ENCODE results near the gene TRIM46.

GRCh38 chr1:155218854-155219591 lies 45.4 kb downstream of the TRIM46 start:
- TF ChIP-seq CTCF (conservative IDR thresholded peaks at IDR 0.05; ENCODE audit: low read depth, low read length): no peak
- TF ChIP-seq EZH2 (IDR thresholded peaks at IDR 0.05; ENCODE audit: low read length, unreplicated experiment): no peak
- no peak for TF ChIP-seq EZH2phosphoT487 (IDR thresholded peaks at IDR 0.05; ENCODE audit: borderline replicate concordance, low read length)

Data from PC-3 (cell line).